ENCODE data around the gene NIF3L1. TPM values are rescaled to one million over a fixed set of nuclear protein-coding genes. Genes with fewer than 3 reads are reported as not detected.
A peak's percentile ranks its signal among the peaks of the same experiment; 100 is the strongest.

NIF3L1 gene
- total and polyA plus RNA-seq, 9 of the 15 experiments (the other 6 are each of a cell fraction or from before 2014, with no cell fraction given), result 26.7 to 89.5 (median 45.6) TPM

DNA sequence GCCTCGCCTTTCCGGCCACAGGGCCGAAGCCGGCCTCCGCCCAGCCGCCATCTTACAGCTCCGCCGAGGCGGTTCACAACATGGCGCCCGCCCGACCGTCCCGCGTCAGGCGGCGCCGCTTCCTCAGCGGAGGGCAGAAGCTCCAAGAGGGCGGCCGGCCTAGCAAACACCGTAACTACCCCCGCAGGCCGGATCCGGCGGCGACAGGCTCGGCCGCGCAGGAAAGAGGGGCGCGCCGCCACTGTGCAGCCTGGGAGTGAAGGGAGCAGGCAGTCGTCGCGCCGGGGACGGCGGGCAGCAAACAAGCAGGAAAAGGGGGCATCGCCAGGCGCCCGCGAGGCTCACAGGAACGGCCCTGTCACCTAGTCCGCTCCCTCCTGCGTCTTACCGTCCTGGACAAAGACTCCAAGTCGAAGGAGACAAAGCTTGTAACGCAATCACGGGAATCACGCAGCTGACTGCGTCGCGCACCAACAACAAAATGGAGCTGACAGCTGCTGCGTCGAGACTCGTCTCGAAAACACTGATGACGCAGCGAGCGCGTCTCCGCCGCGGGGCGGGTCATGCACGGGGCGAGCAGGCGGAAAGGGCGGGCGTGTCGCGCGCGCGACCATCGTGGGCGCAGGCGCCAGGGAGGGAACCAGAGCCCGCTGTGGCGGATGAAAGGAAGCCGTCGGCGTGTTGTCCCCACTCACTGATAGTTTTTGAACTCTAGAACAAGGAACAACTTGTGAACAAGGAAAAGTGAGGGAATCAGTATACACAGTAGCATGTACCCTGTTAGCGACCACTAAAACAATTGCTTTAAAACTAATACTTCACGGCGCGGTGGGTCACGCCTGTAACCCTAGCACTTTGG, 24.8 kb upstream of the NIF3L1 start, which contains the start of gene CLK1 (continued):
- TF ChIP-seq BRF1 (IDR thresholded peaks at IDR 0.05; ENCODE audit: borderline replicate concordance, extremely low read depth, insufficient read length), result no peak
- no peak for TF ChIP-seq KDM1A (IDR thresholded peaks at IDR 0.05)
- TF ChIP-seq NRF1 (conservative IDR thresholded peaks at IDR 0.05 in 1 of 2, IDR thresholded peaks at IDR 0.05 in 1 of 2), result peak; percentile 89 to 91
- TF ChIP-seq TAF15 (IDR thresholded peaks at IDR 0.05; ENCODE audit: low read depth, low read length), result no peak
- TF ChIP-seq SRSF1 (IDR thresholded peaks at IDR 0.05; ENCODE audit: low read depth, low read length), result no peak
- TF ChIP-seq ZNF707 (CRISPR knock-in tag; conservative IDR thresholded peaks at IDR 0.05), result no peak
- TF ChIP-seq, protein P1, sequence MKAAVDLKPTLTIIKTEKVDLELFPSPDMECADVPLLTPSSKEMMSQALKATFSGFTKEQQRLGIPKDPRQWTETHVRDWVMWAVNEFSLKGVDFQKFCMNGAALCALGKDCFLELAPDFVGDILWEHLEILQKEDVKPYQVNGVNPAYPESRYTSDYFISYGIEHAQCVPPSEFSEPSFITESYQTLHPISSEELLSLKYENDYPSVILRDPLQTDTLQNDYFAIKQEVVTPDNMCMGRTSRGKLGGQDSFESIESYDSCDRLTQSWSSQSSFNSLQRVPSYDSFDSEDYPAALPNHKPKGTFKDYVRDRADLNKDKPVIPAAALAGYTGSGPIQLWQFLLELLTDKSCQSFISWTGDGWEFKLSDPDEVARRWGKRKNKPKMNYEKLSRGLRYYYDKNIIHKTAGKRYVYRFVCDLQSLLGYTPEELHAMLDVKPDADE (conservative IDR thresholded peaks at IDR 0.05; ENCODE audit: control insufficient read depth, low read depth, low read length), result no peak
- TF ChIP-seq NEUROD1 (IDR thresholded peaks at IDR 0.05; ENCODE audit: borderline replicate concordance, low read depth, low read length, partially characterized antibody), result no peak
- TF ChIP-seq RNF2 (IDR thresholded peaks at IDR 0.05), result peak; percentile 19; the same call in 1 of the 2 replicates
- TF ChIP-seq TFAM (CRISPR knock-in tag; conservative IDR thresholded peaks at IDR 0.05), result no peak
- TF ChIP-seq MAZ (CRISPR knock-in tag; conservative IDR thresholded peaks at IDR 0.05 in 1 of 2, IDR thresholded peaks at IDR 0.05 in 1 of 2), result peak; percentile 70 to 82
- TF ChIP-seq ZNF3 (CRISPR knock-in tag; IDR thresholded peaks at IDR 0.05), result no peak
- no peak; the same call in 1 of the 2 replicates for TF ChIP-seq ZNF143 (CRISPR knock-in tag; IDR thresholded peaks at IDR 0.05)
- TF ChIP-seq POLR2AphosphoS2 (IDR thresholded peaks at IDR 0.05; ENCODE audit: low read length), result peak; percentile 94
- no peak for TF ChIP-seq CREBBP (IDR thresholded peaks at IDR 0.05; ENCODE audit: low read depth, low read length)
- no peak for TF ChIP-seq MTF1 (CRISPR knock-in tag; IDR thresholded peaks at IDR 0.05; ENCODE audit: borderline replicate concordance)
- TF ChIP-seq CCNT2 (IDR thresholded peaks at IDR 0.05; ENCODE audit: borderline replicate concordance, extremely low read depth, insufficient read length, low read depth, low read length), result peak; percentile 90
- TF ChIP-seq ZNF551 (CRISPR knock-in tag; IDR thresholded peaks at IDR 0.05), result no peak
- no peak for TF ChIP-seq MYBL2 (IDR thresholded peaks at IDR 0.05; ENCODE audit: low read depth)
- TF ChIP-seq MYBL2 (CRISPR knock-in tag; IDR thresholded peaks at IDR 0.05; ENCODE audit: borderline replicate concordance), result no peak
- no peak for TF ChIP-seq HSF4 (CRISPR knock-in tag; IDR thresholded peaks at IDR 0.05; ENCODE audit: borderline replicate concordance)
- TF ChIP-seq TAF9B (IDR thresholded peaks at IDR 0.05; ENCODE audit: partially characterized antibody), result peak; percentile 79
- peak; percentile 87 for TF ChIP-seq PML (IDR thresholded peaks at IDR 0.05; ENCODE audit: low read length)
- TF ChIP-seq PPARD (CRISPR knock-in tag; IDR thresholded peaks at IDR 0.05), result no peak
- no peak for TF ChIP-seq SLC30A9 (CRISPR knock-in tag; IDR thresholded peaks at IDR 0.05)
- TF ChIP-seq CREB1 (IDR thresholded peaks at IDR 0.05), result peak; percentile 96
- peak; percentile 94 for TF ChIP-seq CREB1 (CRISPR knock-in tag; IDR thresholded peaks at IDR 0.05)

Data from K562 (cell line).